ENCODE data around the gene CCDC61.

The CCDC61 gene

GRCh38 chr19:45973553-45974338, 21.5 kb upstream of the CCDC61 start, which contains the start of gene NOVA2:
Gene NOVA2 (minus strand): TSS chr19:45973865. CDS start chr19:45973351, 514 bp downstream.
- DNase-seq (ENCODE audit: low spot score): peak; percentile 88

GRCh38 chr19:45975306-45976070, 19.8 kb upstream of the CCDC61 start:
- DNase-seq (ENCODE audit: low spot score): no peak

GRCh38 chr19:45976178-45976577, 19.1 kb upstream of the CCDC61 start:
- DNase-seq (ENCODE audit: low spot score): no peak

GRCh38 chr19:45978156-45978555, 17.1 kb upstream of the CCDC61 start:
- no peak for DNase-seq (ENCODE audit: low spot score)

GRCh38 chr19:45981350-45981749, 13.9 kb upstream of the CCDC61 start:
- no peak for DNase-seq (ENCODE audit: low spot score)

GRCh38 chr19:45985321-45985720, 9.9 kb upstream of the CCDC61 start:
- no peak for DNase-seq (ENCODE audit: low spot score)

GRCh38 chr19:45990113-45990728, 5.0 kb upstream of the CCDC61 start:
- DNase-seq (ENCODE audit: low spot score): no peak

- DNase-seq (ENCODE audit: low spot score): no peak
Observed at GRCh38 chr19:45994456-45994997, 740 bp upstream of the CCDC61 start.

GRCh38 chr19:45995715-45996385, 583 bp downstream of the CCDC61 start:
- DNase-seq (ENCODE audit: low spot score): no peak

- DNase-seq (ENCODE audit: low spot score): no peak
Observed at GRCh38 chr19:45996933-45997332, 1.7 kb downstream of the CCDC61 start.

GRCh38 chr19:45998834-45999233, 3.6 kb downstream of the CCDC61 start:
- DNase-seq (ENCODE audit: low spot score): no peak

GRCh38 chr19:45999653-46000121, 4.4 kb downstream of the CCDC61 start:
- no peak for DNase-seq (ENCODE audit: low spot score)

- DNase-seq (ENCODE audit: low spot score): no peak
Observed at GRCh38 chr19:46000491-46001246, 5.4 kb downstream of the CCDC61 start.

GRCh38 chr19:46002678-46003275, 7.5 kb downstream of the CCDC61 start:
- DNase-seq (ENCODE audit: low spot score): no peak

GRCh38 chr19:46006411-46006810, 11.1 kb downstream of the CCDC61 start:
- no peak for DNase-seq (ENCODE audit: low spot score)

- peak; percentile 67 for DNase-seq (ENCODE audit: low spot score)
Observed at GRCh38 chr19:46009530-46010510, 14.6 kb downstream of the CCDC61 start.

- DNase-seq (ENCODE audit: low spot score): no peak
Observed at GRCh38 chr19:46014534-46014933, 19.3 kb downstream of the CCDC61 start.

- DNase-seq (ENCODE audit: low spot score): peak; percentile 33
Observed at GRCh38 chr19:46014941-46015686, 19.8 kb downstream of the CCDC61 start.

Measured in kidney capillary endothelial cell (primary cell).